Measurements from ENCODE around the gene LEMD2. TPM values are rescaled to one million over a fixed set of nuclear protein-coding genes. Genes with fewer than 3 reads are reported as not detected.

Gene LEMD2
- total RNA-seq, 2 donors from 2014 or later, result 51.0 to 54.3 TPM

- H3K36me3 Mint-ChIP-seq (ENCODE audit: low read depth), result no peaks in the 10 kb centered on the region
- H3K9me3 Mint-ChIP-seq, result no peaks in the 10 kb centered on the region
- H3K4me3 Mint-ChIP-seq, result no peak overlapping the region
- H3K4me1 Mint-ChIP-seq, result no peaks in the 10 kb centered on the region
- no peak for ATAC-seq (replicated peaks)
- no peak overlapping the region for H3K27ac Mint-ChIP-seq
- no peaks in the 10 kb centered on the region for H3K27me3 Mint-ChIP-seq
Observed at GRCh38 chr6:33824461-33825154, 35.7 kb upstream of the LEMD2 start.

GRCh38 chr6:33823806-33824205 is 34.9 kb upstream of the LEMD2 start:
- Mint-ChIP-seq H3K4me3 (no peak overlapping the region), H3K27ac (no peak overlapping the region), H3K4me1 (no peaks in the 10 kb centered on the region), H3K9me3 (no peaks in the 10 kb centered on the region), H3K36me3 (ENCODE audit: low read depth) (no peaks in the 10 kb centered on the region), H3K27me3 (no peaks in the 10 kb centered on the region)
- no peak for ATAC-seq (replicated peaks)

- no peaks in the 10 kb centered on the region for H3K9me3 Mint-ChIP-seq
- no peaks in the 10 kb centered on the region for H3K4me1 Mint-ChIP-seq
- H3K27ac Mint-ChIP-seq, result no peak overlapping the region
- no peaks in the 10 kb centered on the region for H3K27me3 Mint-ChIP-seq
- H3K4me3 Mint-ChIP-seq, result no peak overlapping the region
- H3K36me3 Mint-ChIP-seq (ENCODE audit: low read depth), result no peaks in the 10 kb centered on the region
- ATAC-seq (replicated peaks), result no peak
Observed at GRCh38 chr6:33822575-33823395, 33.9 kb upstream of the LEMD2 start.

GRCh38 chr6:33820784-33821520 is 32.0 kb upstream of the LEMD2 start:
- no peaks in the 10 kb centered on the region for H3K36me3 Mint-ChIP-seq (ENCODE audit: low read depth)
- H3K27me3 Mint-ChIP-seq, result peaks cover under 1% of the 10 kb centered on the region
- H3K27ac Mint-ChIP-seq, result no peak overlapping the region
- H3K9me3 Mint-ChIP-seq, result no peaks in the 10 kb centered on the region
- H3K4me1 Mint-ChIP-seq, result no peaks in the 10 kb centered on the region
- no peak for ATAC-seq (replicated peaks)
- no peak overlapping the region for H3K4me3 Mint-ChIP-seq

GRCh38 chr6:33820243-33820642 is 31.3 kb upstream of the LEMD2 start:
- Mint-ChIP-seq H3K9me3 (no peaks in the 10 kb centered on the region), H3K27ac (no peak overlapping the region), H3K27me3 (peaks cover 8% of the 10 kb centered on the region), H3K4me1 (no peaks in the 10 kb centered on the region), H3K36me3 (ENCODE audit: low read depth) (no peaks in the 10 kb centered on the region), H3K4me3 (no peak overlapping the region)
- ATAC-seq (replicated peaks), result no peak

- peaks cover 11% of the 10 kb centered on the region for H3K27me3 Mint-ChIP-seq
- no peak overlapping the region for H3K4me3 Mint-ChIP-seq
- ATAC-seq (replicated peaks), result no peak
- no peaks in the 10 kb centered on the region for H3K9me3 Mint-ChIP-seq
- H3K4me1 Mint-ChIP-seq, result no peaks in the 10 kb centered on the region
- no peak overlapping the region for H3K27ac Mint-ChIP-seq
- no peaks in the 10 kb centered on the region for H3K36me3 Mint-ChIP-seq (ENCODE audit: low read depth)
Observed at GRCh38 chr6:33819021-33819420, 30.1 kb upstream of the LEMD2 start.

- no peak for ATAC-seq (replicated peaks)
- Mint-ChIP-seq H3K9me3 (no peaks in the 10 kb centered on the region), H3K27me3 (peaks cover 15% of the 10 kb centered on the region), H3K4me1 (no peaks in the 10 kb centered on the region), H3K27ac (no peak overlapping the region), H3K36me3 (ENCODE audit: low read depth) (no peaks in the 10 kb centered on the region), H3K4me3 (no peak overlapping the region)
Observed at GRCh38 chr6:33818293-33818692, 29.4 kb upstream of the LEMD2 start.

- Mint-ChIP-seq H3K36me3 (ENCODE audit: low read depth) (no peaks in the 10 kb centered on the region), H3K27me3 (peaks cover 19% of the 10 kb centered on the region), H3K27ac (no peak overlapping the region), H3K9me3 (no peaks in the 10 kb centered on the region), H3K4me1 (no peaks in the 10 kb centered on the region), H3K4me3 (no peak overlapping the region)
- ATAC-seq (replicated peaks), result no peak
Observed at GRCh38 chr6:33817489-33817888, 28.6 kb upstream of the LEMD2 start.

GRCh38 chr6:33816911-33817310 is 28.0 kb upstream of the LEMD2 start:
- H3K9me3 Mint-ChIP-seq, result no peaks in the 10 kb centered on the region
- H3K27ac Mint-ChIP-seq, result no peak overlapping the region
- H3K36me3 Mint-ChIP-seq (ENCODE audit: low read depth), result no peaks in the 10 kb centered on the region
- H3K4me1 Mint-ChIP-seq, result no peaks in the 10 kb centered on the region
- no peak overlapping the region for H3K4me3 Mint-ChIP-seq
- H3K27me3 Mint-ChIP-seq, result peaks cover 21% of the 10 kb centered on the region
- no peak for ATAC-seq (replicated peaks)

GRCh38 chr6:33815854-33816253 is 26.9 kb upstream of the LEMD2 start:
- no peaks in the 10 kb centered on the region for H3K36me3 Mint-ChIP-seq (ENCODE audit: low read depth)
- ATAC-seq (replicated peaks), result no peak
- H3K4me3 Mint-ChIP-seq, result no peak overlapping the region
- H3K27me3 Mint-ChIP-seq, result peaks cover 28% of the 10 kb centered on the region
- no peaks in the 10 kb centered on the region for H3K9me3 Mint-ChIP-seq
- H3K4me1 Mint-ChIP-seq, result no peaks in the 10 kb centered on the region
- H3K27ac Mint-ChIP-seq, result no peak overlapping the region

- Mint-ChIP-seq H3K9me3 (no peaks in the 10 kb centered on the region), H3K4me3 (no peak overlapping the region), H3K4me1 (no peaks in the 10 kb centered on the region), H3K27ac (no peak overlapping the region), H3K36me3 (ENCODE audit: low read depth) (no peaks in the 10 kb centered on the region), H3K27me3 (peaks cover 36% of the 10 kb centered on the region)
- ATAC-seq (replicated peaks), result no peak
Observed at GRCh38 chr6:33813990-33814985, 25.4 kb upstream of the LEMD2 start.

GRCh38 chr6:33813246-33813904 is 24.4 kb upstream of the LEMD2 start:
- no peaks in the 10 kb centered on the region for H3K36me3 Mint-ChIP-seq (ENCODE audit: low read depth)

GRCh38 chr6:33812669-33813068 is 23.7 kb upstream of the LEMD2 start:
- no peak for ATAC-seq (replicated peaks)
- H3K4me1 Mint-ChIP-seq, result peaks cover 7% of the 10 kb centered on the region
- H3K27ac Mint-ChIP-seq, result no peak overlapping the region
- no peak overlapping the region for H3K4me3 Mint-ChIP-seq
- H3K9me3 Mint-ChIP-seq, result no peaks in the 10 kb centered on the region
- H3K27me3 Mint-ChIP-seq, result peaks cover 51% of the 10 kb centered on the region
- H3K36me3 Mint-ChIP-seq (ENCODE audit: low read depth), result no peaks in the 10 kb centered on the region

More at GRCh38 chr6:33813246-33813904, 24.4 kb upstream of the LEMD2 start:
- no peak overlapping the region for H3K27ac Mint-ChIP-seq
- peaks cover 45% of the 10 kb centered on the region for H3K27me3 Mint-ChIP-seq
- H3K4me1 Mint-ChIP-seq, result no peaks in the 10 kb centered on the region
- no peak overlapping the region for H3K4me3 Mint-ChIP-seq
- no peak for ATAC-seq (replicated peaks)
- H3K9me3 Mint-ChIP-seq, result no peaks in the 10 kb centered on the region
